ENCODE results near the gene IFI30.
A peak's percentile ranks its signal among the peaks of the same experiment; 100 is the strongest.
"Not testable (repeated sequence)": the region's sequence is repeated elsewhere in the genome, so short reads cannot be mapped to it uniquely, and the experiment has no call there.

The IFI30 gene

GRCh38 chr19:18152817-18153555 lies 20.6 kb upstream of the IFI30 start, which contains the start of gene PIK3R2:
PIK3R2 (plus strand) TSS chr19:18153163; CDS start chr19:18155880, 2,717 bp downstream.
- peak; percentile 99 for DNase-seq

DNA sequence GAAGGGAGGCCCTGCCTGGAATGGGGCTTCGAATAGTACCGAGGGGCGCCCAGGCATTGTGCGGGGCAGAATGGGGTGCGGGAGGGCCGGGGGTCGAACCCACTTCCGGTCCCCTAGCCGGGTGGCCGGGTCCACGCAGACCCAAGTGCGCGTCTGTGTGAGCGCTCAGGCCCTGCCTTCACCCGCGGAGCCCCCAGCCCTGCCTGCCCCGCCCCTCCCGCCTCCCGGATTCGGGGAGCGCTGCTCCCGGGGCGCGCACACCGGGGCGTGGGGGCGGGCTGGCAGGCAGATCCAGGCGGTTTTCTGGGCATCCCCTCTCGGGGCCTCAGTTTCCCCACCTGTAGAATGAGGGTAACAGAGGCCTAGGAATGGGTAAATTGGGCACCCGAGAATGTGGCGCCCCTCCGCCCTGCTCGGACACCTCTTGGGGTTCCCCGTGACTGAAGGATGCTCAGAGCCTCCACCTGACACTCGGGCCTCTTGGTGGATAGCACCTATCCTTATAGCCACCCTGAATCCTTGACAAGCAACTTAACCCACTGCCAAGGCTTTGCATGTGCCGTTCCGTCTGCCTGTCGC lies 20.0 kb upstream of the IFI30 start:
- DNase-seq = no peak

GRCh38 chr19:18155095-18156087 lies 18.2 kb upstream of the IFI30 start:
- no peak for DNase-seq

- DNase-seq = no peak
Observed at GRCh38 chr19:18156268-18156667, 17.3 kb upstream of the IFI30 start.

GRCh38 chr19:18156841-18157464 lies 16.7 kb upstream of the IFI30 start:
- DNase-seq = peak; percentile 92

DNA sequence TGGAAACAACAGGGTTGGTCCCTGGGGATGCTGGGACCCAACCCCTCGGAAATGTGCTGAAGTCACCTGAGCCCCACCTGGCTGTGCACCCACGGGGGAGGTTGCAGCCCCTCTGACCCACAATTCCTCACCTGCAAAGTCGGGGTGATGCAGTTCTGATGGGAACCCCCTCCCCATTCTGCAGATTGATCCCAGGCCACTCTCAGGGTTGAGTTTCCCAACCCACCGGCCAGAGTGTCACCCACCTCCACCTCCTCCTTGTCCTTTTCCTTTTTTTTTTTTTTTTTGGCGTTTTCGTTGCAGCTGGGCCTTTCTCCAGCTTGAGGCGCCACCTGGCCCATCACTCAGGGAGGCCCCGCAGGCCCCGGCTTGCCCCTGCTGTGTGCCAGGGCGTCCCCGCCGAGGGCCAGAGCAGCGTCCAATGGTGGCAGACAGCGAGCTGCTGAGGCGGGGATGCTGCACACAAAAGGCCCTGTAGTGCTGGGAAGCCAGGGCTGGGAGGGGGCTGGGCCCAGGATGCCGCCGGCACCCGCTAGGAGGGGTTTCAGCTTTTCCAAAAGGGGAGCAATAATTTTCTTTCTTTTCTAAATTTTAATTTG lies 16.0 kb upstream of the IFI30 start:
- DNase-seq = peak; percentile 93

DNA sequence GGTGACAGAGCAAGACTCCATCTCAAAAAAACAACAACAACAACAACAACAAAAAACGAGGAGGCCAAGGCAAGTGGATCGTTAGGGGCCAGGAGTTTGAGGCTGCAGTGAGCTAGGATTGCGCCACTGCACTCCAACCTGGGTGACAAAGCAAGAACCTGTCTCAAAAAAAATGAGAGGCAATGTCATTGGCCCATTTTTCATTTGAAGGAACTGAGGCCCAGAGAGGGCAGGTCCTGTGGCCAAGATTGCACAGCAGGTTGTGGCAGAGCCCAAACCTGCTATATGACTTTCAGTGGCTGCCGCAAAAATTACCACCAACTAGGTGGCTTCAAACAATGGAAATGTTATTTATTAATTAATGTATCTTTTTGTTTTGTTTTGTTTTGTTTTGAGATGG lies 15.1 kb upstream of the IFI30 start:
- no peak for DNase-seq

GRCh38 chr19:18159059-18159616 lies 14.5 kb upstream of the IFI30 start:
- DNase-seq = not testable (repeated sequence)

GRCh38 chr19:18159810-18160209 lies 13.8 kb upstream of the IFI30 start:
- DNase-seq = no peak

GRCh38 chr19:18160493-18160970 lies 13.1 kb upstream of the IFI30 start:
- no peak for DNase-seq

DNA sequence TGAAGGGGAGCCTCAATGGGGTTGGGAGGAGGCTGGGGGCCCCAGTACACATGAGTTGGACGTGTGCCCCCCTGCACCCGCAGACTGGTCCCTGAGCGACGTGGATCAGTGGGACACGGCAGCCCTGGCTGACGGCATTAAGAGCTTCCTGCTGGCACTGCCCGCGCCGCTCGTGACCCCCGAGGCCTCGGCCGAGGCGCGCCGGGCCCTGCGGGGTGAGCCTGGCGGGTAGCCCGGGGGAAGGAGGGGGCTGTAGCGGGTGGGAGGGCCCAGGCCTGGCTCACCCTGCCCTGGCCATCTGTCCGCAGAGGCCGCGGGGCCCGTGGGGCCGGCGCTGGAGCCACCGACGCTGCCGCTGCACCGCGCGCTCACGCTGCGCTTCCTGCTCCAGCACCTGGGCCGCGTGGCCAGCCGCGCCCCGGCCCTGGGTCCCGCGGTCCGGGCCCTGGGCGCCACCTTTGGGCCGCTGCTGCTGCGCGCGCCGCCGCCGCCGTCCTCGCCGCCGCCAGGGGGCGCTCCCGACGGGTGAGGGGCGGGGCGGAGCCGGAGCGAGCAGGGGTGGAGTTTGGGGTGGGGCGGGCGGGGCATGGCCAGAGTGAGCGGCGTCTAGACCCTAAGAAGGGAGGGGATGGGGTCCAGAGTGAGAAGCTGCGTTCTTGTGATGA lies 12.5 kb upstream of the IFI30 start:
- no peak for DNase-seq

DNA sequence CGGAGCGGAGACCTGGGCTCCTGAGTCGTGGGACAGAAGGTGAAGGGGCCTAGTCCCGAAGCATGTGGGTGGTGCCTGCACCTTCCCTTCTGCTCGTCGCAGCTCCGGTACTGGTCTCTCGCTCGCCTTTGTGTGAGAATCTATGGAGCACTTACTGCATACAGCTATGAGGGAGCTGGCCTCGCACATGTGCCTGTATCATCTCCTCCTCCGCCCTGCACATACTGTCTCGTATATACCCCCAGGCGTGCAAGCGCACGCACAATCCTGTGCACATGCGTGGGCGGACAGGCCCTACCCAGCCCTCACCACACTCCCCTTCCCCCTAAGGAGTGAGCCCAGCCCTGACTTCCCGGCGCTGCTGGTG lies 12.0 kb upstream of the IFI30 start:
- no peak for DNase-seq

- no peak for DNase-seq
Observed at GRCh38 chr19:18164072-18164471, 9.5 kb upstream of the IFI30 start.

DNA sequence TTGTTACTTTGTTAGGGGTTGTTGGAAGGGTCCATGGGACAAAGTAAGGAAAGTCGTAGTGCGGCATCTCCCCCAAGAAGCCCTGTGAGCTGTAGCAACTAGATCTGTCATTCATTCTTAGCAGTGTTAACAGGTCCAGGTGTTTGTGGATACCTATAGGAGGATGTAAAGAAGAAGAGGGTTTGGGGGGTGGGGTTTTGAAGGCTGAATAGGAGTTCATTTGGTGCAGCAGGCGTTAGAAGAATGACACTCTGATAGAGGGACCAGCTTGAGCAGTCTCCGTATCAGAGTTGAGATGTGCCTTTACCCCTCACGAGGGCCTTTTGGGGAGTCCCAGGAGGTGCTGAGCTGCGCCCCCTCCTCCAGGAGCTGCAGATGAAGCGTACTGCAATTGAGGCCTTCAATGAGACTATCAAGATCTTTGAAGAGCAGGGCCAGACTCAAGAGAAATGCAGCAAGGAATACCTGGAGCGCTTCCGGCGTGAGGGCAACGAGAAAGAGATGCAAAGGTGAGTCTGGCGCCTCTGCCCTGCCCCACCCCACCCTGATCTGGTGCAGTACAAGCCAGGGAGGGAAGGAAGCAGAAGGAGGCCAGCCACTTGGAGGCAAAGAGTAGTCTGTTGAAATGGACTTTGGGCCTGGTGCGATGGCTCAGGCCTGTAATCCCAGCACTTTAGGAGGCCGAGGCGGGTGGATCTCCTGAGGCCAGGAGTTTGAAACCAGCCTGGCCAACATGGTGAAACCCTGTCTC lies 7.6 kb upstream of the IFI30 start:
- DNase-seq = no peak

DNA sequence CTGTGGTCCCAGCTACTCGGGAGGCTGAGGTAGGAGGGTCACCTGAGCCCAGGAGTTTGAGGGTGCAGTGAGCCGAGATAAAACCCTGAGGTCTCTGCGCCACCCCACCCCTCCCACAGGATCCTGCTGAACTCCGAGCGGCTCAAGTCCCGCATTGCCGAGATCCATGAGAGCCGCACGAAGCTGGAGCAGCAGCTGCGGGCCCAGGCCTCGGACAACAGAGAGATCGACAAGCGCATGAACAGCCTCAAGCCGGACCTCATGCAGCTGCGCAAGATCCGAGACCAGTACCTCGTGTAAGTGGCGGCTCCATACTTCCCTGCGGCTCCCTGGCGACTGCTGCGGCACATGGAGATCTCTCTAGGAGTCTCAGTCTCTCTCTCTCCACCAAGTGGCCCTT lies 6.6 kb upstream of the IFI30 start:
- DNase-seq = no peak

GRCh38 chr19:18167975-18168645 lies 5.5 kb upstream of the IFI30 start:
- no peak for DNase-seq

DNA sequence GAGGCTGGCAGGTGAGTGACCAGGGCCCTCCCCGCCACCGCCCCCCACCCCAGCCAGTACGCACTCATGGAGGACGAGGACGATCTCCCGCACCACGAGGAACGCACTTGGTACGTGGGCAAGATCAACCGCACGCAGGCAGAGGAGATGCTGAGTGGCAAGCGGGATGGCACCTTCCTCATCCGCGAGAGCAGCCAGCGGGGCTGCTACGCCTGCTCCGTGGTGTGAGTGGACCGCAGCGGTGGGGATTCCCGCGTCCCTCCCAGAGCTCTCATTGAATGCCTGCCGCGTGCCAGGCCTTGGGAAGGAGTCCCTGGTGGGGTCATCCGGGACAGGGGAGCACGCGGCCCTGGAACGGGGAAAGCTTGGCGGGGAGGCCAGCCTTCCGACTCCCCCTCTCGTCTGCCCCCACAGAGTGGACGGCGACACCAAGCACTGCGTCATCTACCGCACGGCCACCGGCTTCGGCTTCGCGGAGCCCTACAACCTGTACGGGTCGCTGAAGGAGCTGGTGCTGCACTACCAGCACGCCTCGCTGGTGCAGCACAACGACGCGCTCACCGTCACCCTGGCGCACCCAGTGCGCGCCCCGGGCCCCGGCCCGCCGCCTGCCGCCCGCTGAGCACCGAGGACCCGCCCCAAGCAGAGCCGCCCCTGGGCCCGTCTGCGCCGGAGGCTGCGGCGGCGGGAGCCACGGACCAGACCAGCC lies 4.8 kb upstream of the IFI30 start:
- no peak for DNase-seq

DNA sequence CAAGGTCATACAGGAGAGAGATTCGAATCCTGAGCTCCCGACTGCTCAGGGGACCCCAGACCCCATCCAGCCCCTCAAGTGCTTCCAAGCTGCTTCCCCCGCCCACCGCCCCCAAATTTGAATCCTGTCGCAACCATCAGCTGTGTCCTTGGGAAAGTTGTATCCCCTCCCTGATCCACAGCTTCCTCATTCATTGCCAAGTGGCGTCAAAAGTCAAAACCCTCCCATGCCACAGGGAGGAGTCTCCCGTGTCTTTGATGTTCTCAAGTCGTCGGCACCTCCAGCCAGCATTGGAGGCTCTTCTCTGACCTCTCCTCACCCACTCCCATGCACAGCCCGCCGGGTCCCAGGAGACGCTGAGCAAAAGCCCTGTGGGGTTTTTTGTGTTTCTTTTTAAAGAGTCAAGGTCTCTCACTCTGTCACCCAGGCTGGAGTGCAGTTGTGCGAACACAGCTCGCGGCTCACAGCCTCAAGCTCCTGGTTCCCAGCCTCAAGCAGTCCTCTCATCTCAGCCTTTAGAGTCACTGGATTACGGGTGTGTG lies 2.8 kb upstream of the IFI30 start:
- no peak for DNase-seq

DNA sequence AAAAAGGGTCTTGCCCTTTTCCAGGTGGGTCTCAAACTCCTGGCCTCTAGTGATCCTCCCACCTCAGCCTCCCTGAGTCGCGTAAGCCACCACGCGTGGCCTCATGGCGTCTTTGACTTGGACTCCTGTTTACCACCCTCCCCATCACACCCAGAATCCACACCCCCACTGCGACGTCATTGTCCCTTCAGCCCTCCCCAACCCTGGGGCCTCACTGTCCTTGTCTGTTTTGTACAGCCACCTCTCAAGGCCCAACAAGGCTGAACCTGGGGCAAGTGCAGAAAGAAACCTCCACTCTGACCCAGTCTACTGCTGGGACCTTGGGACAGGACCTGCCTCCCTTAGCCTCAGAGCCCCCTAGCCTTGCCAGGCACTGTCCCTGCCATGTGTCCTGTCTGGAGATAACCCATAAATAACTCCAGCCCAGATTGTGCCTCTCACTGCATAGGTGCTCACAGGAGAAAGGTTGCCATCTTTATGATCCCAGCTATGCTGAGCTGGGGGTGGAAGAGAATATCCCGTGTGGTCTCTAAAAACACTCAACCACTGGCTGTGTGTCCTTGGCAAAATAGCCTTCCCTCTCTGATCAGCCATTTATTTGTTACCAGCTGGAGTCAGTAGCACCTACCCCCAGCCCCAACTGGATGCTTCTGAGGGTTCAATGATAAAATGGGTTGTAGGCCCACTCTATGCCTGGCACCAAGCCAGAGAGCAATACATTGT lies 1.8 kb upstream of the IFI30 start:
- no peak for DNase-seq

Measured in NCI-H1694 (cell line).